A673 (cell line): ENCODE measurements around the gene CLPSL1.

Experiments
- CTCF ChIP-seq: fragments of 300-800, 200-600 bp; sonication (generic); conservative IDR thresholded peaks from 2 replicates; pipeline ENCODE4 v1.5.1; 2017; ENCODE audit warnings: low read depth, mild to moderate bottlenecking, antibody characterized with exemption, low read length, moderate library complexity, mixed read lengths
- EZH2 ChIP-seq: fragments of 200-600 bp; sonication (generic); IDR thresholded peaks from 2 replicates; pipeline ENCODE4 v1.6.1; 2017; ENCODE audit warnings: borderline replicate concordance, low read depth, mild to moderate bottlenecking, mixed read lengths, antibody characterized with exemption, low read length; ENCODE audit not compliant: poor library complexity, severe bottlenecking

DNA sequence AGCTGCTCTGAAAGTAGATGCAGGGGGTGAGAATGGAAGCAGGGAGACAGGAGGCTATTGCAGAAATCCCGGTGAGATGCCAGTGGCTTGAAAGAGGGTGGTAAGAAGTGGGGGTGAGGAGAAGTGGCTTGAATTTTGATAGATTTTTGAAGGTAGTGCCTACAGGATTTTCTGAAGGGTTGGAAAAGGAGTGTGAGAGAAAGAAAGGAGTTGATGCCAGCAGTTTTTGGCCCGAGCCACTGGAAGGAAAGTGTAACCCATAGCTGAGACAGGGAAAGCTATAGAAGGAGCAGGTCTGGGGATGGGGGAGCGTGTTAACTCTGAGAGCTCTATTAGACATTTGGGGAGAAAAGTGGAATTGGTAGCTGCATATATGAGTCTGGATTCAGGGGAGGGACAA, 34.3 kb upstream of the CLPSL1 start:
- TF ChIP-seq CTCF, result no peak
- TF ChIP-seq EZH2, result no peak
